ENCODE measurements around the gene SPTBN1.

The SPTBN1 gene

GRCh38 chr2:54570925-54571694, 115.0 kb downstream of the SPTBN1 start:
- Histone ChIP-seq H3K4me1 (peaks cover 47% of the 10 kb centered on the region), H3K9me3 (no peaks in the 10 kb centered on the region), H3K27me3 (ENCODE audit: low read depth) (no peaks in the 10 kb centered on the region), H3K36me3 (replicated peaks) (no peaks in the 10 kb centered on the region), H3K4me3 (no peak overlapping the region)
- DNase-seq (ENCODE audit: low spot score in 2 of 2): peak; percentile 28 to 49
- in situ Hi-C loops (cut with MboI; ENCODE audit: low sequenced_read_pairs): no loop called here

GRCh38 chr2:54572262-54572635, 116.1 kb downstream of the SPTBN1 start:
- in situ Hi-C loops (cut with MboI; ENCODE audit: low sequenced_read_pairs): no loop called here
- DNase-seq (ENCODE audit: low spot score in 2 of 2): peak; percentile 22 to 77
- Histone ChIP-seq H3K9me3 (no peaks in the 10 kb centered on the region), H3K27me3 (ENCODE audit: low read depth) (no peaks in the 10 kb centered on the region), H3K4me3 (no peak overlapping the region), H3K36me3 (replicated peaks) (no peaks in the 10 kb centered on the region), H3K4me1 (peaks cover 58% of the 10 kb centered on the region)

GRCh38 chr2:54572636-54573536, 116.8 kb downstream of the SPTBN1 start:
- Histone ChIP-seq H3K9me3 (no peaks in the 10 kb centered on the region), H3K27me3 (ENCODE audit: low read depth) (no peaks in the 10 kb centered on the region), H3K4me3 (no peak overlapping the region), H3K36me3 (replicated peaks) (no peaks in the 10 kb centered on the region), H3K4me1 (peaks cover 62% of the 10 kb centered on the region)
- in situ Hi-C loops (cut with MboI; ENCODE audit: low sequenced_read_pairs): no loop called here
- no peak for DNase-seq (ENCODE audit: low spot score in 2 of 2)

- Histone ChIP-seq H3K4me1 (peaks cover 67% of the 10 kb centered on the region), H3K36me3 (replicated peaks) (no peaks in the 10 kb centered on the region), H3K27me3 (ENCODE audit: low read depth) (no peaks in the 10 kb centered on the region), H3K4me3 (no peak overlapping the region), H3K9me3 (no peaks in the 10 kb centered on the region)
- in situ Hi-C loops (cut with MboI; ENCODE audit: low sequenced_read_pairs): no loop called here
- DNase-seq (ENCODE audit: low spot score in 2 of 2): no peak
Measured at GRCh38 chr2:54573537-54573919, 117.4 kb downstream of the SPTBN1 start.

GRCh38 chr2:54574107-54574859, 118.2 kb downstream of the SPTBN1 start:
- H3K27me3 ChIP-seq (ENCODE audit: low read depth): no peaks in the 10 kb centered on the region
- in situ Hi-C loops (cut with MboI; ENCODE audit: low sequenced_read_pairs): no loop called here
- no peak overlapping the region for H3K4me3 ChIP-seq
- peaks cover 60% of the 10 kb centered on the region for H3K4me1 ChIP-seq
- no peaks in the 10 kb centered on the region for H3K36me3 ChIP-seq (replicated peaks)
- no peak for DNase-seq (ENCODE audit: low spot score in 2 of 2)
- no peaks in the 10 kb centered on the region for H3K9me3 ChIP-seq

- in situ Hi-C loops (cut with MboI; ENCODE audit: low sequenced_read_pairs): no loop called here
- peaks cover 54% of the 10 kb centered on the region for H3K4me1 ChIP-seq
- H3K27me3 ChIP-seq (ENCODE audit: low read depth): no peaks in the 10 kb centered on the region
- H3K36me3 ChIP-seq (replicated peaks): no peaks in the 10 kb centered on the region
- no peaks in the 10 kb centered on the region for H3K9me3 ChIP-seq
- no peak overlapping the region for H3K4me3 ChIP-seq
- DNase-seq (ENCODE audit: low spot score in 2 of 2): no peak
Measured at GRCh38 chr2:54574860-54575247, 118.7 kb downstream of the SPTBN1 start.

GRCh38 chr2:54575379-54575888, 119.3 kb downstream of the SPTBN1 start:
- H3K4me3 ChIP-seq: no peak overlapping the region

GRCh38 chr2:54577035-54577434, 120.9 kb downstream of the SPTBN1 start:
- no peaks in the 10 kb centered on the region for H3K9me3 ChIP-seq
- peak; percentile 53 to 59 for DNase-seq (ENCODE audit: low spot score in 2 of 2)
- no peaks in the 10 kb centered on the region for H3K36me3 ChIP-seq (replicated peaks)
- H3K27me3 ChIP-seq (ENCODE audit: low read depth): no peaks in the 10 kb centered on the region
- H3K4me1 ChIP-seq: peaks cover 32% of the 10 kb centered on the region
- H3K4me3 ChIP-seq: no peak overlapping the region
- in situ Hi-C loops (cut with MboI; ENCODE audit: low sequenced_read_pairs): no loop called here

More at GRCh38 chr2:54575379-54575888, 119.3 kb downstream of the SPTBN1 start:
- no peaks in the 10 kb centered on the region for H3K9me3 ChIP-seq
- peaks cover 48% of the 10 kb centered on the region for H3K4me1 ChIP-seq
- no peak for DNase-seq (ENCODE audit: low spot score in 2 of 2)
- H3K36me3 ChIP-seq (replicated peaks): no peaks in the 10 kb centered on the region
- H3K27me3 ChIP-seq (ENCODE audit: low read depth): no peaks in the 10 kb centered on the region
- in situ Hi-C loops (cut with MboI; ENCODE audit: low sequenced_read_pairs): no loop called here

GRCh38 chr2:54577944-54578647, 122.0 kb downstream of the SPTBN1 start:
- Histone ChIP-seq H3K4me1 (peaks cover 24% of the 10 kb centered on the region), H3K4me3 (no peak overlapping the region), H3K9me3 (no peaks in the 10 kb centered on the region), H3K27me3 (ENCODE audit: low read depth) (no peaks in the 10 kb centered on the region), H3K36me3 (replicated peaks) (no peaks in the 10 kb centered on the region)
- DNase-seq (ENCODE audit: low spot score in 2 of 2): peak; percentile 22 to 33
- in situ Hi-C loops (cut with MboI; ENCODE audit: low sequenced_read_pairs): no loop called here

- in situ Hi-C loops (cut with MboI; ENCODE audit: low sequenced_read_pairs): no loop called here
- no peak overlapping the region for H3K4me3 ChIP-seq
- H3K9me3 ChIP-seq: no peaks in the 10 kb centered on the region
- no peaks in the 10 kb centered on the region for H3K36me3 ChIP-seq (replicated peaks)
- H3K4me1 ChIP-seq: peaks cover 24% of the 10 kb centered on the region
- H3K27me3 ChIP-seq (ENCODE audit: low read depth): no peaks in the 10 kb centered on the region
- DNase-seq (ENCODE audit: low spot score in 2 of 2): no peak
Measured at GRCh38 chr2:54578648-54579045, 122.5 kb downstream of the SPTBN1 start.

GRCh38 chr2:54579061-54579681, 123.0 kb downstream of the SPTBN1 start:
- Histone ChIP-seq H3K4me1 (peaks cover 22% of the 10 kb centered on the region), H3K4me3 (no peak overlapping the region), H3K36me3 (replicated peaks) (no peaks in the 10 kb centered on the region), H3K9me3 (no peaks in the 10 kb centered on the region), H3K27me3 (ENCODE audit: low read depth) (no peaks in the 10 kb centered on the region)
- in situ Hi-C loops (cut with MboI; ENCODE audit: low sequenced_read_pairs): no loop called here
- no peak for DNase-seq (ENCODE audit: low spot score in 2 of 2)

- Histone ChIP-seq H3K4me1 (peaks cover 22% of the 10 kb centered on the region), H3K9me3 (no peaks in the 10 kb centered on the region), H3K36me3 (replicated peaks) (no peaks in the 10 kb centered on the region), H3K27me3 (ENCODE audit: low read depth) (no peaks in the 10 kb centered on the region), H3K4me3 (no peak overlapping the region)
- in situ Hi-C loops (cut with MboI; ENCODE audit: low sequenced_read_pairs): no loop called here
- no peak for DNase-seq (ENCODE audit: low spot score in 2 of 2)
Measured at GRCh38 chr2:54579682-54580620, 123.8 kb downstream of the SPTBN1 start.

Data from HAP-1 (cell line).